IPS-NIHi7 (cell line): ENCODE results near the gene MYORG.

Experiments
- DNase-seq: peaks from one replicate; pipeline ENCODE4 v3.0.0; 2012; ENCODE audit warnings: mixed read lengths; ENCODE audit errors: extremely low spot score

MYORG gene

GRCh38 chr9:34376596-34377403, at the start of gene MYORG:
MYORG (minus strand) TSS chr9:34376898; CDS start chr9:34372943, 3,955 bp downstream.
- peak; percentile 99 for DNase-seq

- DNase-seq = no peak
Measured at GRCh38 chr9:34419716-34420504, 43.2 kb upstream of the MYORG start.

- no peak for DNase-seq
Measured at GRCh38 chr9:34417734-34418133, 41.0 kb upstream of the MYORG start.

- peak; percentile 87 for DNase-seq
Measured at GRCh38 chr9:34413231-34413852, 36.6 kb upstream of the MYORG start.

GRCh38 chr9:34412336-34412735, 35.6 kb upstream of the MYORG start:
- no peak for DNase-seq

GRCh38 chr9:34409154-34409553, 32.5 kb upstream of the MYORG start:
- DNase-seq = no peak

GRCh38 chr9:34408173-34408572, 31.5 kb upstream of the MYORG start:
- no peak for DNase-seq

GRCh38 chr9:34406219-34406618, 29.5 kb upstream of the MYORG start:
- DNase-seq = no peak

- DNase-seq = no peak
Measured at GRCh38 chr9:34405719-34406118, 29.0 kb upstream of the MYORG start.

- DNase-seq = peak; percentile 83
Measured at GRCh38 chr9:34403554-34404380, 27.1 kb upstream of the MYORG start.

- DNase-seq = no peak
Measured at GRCh38 chr9:34400686-34401602, 24.2 kb upstream of the MYORG start.

- DNase-seq = peak; percentile 54
Measured at GRCh38 chr9:34400275-34400674, 23.6 kb upstream of the MYORG start.

- no peak for DNase-seq
Measured at GRCh38 chr9:34399729-34400128, 23.0 kb upstream of the MYORG start.

- DNase-seq = no peak
Measured at GRCh38 chr9:34398875-34399274, 22.2 kb upstream of the MYORG start.

- DNase-seq = no peak
Measured at GRCh38 chr9:34396276-34397214, 19.8 kb upstream of the MYORG start.

- no peak for DNase-seq
Measured at GRCh38 chr9:34392511-34392910, 15.8 kb upstream of the MYORG start.

GRCh38 chr9:34387239-34387638, 10.5 kb upstream of the MYORG start:
- DNase-seq = no peak

- DNase-seq = no peak
Measured at GRCh38 chr9:34386656-34387055, 10.0 kb upstream of the MYORG start.

- DNase-seq = no peak
Measured at GRCh38 chr9:34385561-34386230, 9.0 kb upstream of the MYORG start.
